ENCODE measurements around the gene DSTN.

DSTN gene

GRCh38 chr20:17640146-17640874 is 70.4 kb downstream of the DSTN start:
- DNase-seq: no peak

GRCh38 chr20:17640875-17641378 is 71.1 kb downstream of the DSTN start:
- no peak for DNase-seq

- no peak for DNase-seq
Observed at GRCh38 chr20:17641520-17641964, 71.7 kb downstream of the DSTN start.

- no peak for DNase-seq
Observed at GRCh38 chr20:17641993-17642392, 72.1 kb downstream of the DSTN start.

GRCh38 chr20:17642404-17643269 is 72.8 kb downstream of the DSTN start:
- DNase-seq: no peak

- DNase-seq: no peak
Observed at GRCh38 chr20:17643531-17644188, 73.8 kb downstream of the DSTN start.

- no peak for DNase-seq
Observed at GRCh38 chr20:17644451-17644850, 74.6 kb downstream of the DSTN start.

- DNase-seq: no peak
Observed at GRCh38 chr20:17645010-17645409, 75.1 kb downstream of the DSTN start.

GRCh38 chr20:17645546-17646208 is 75.8 kb downstream of the DSTN start:
- DNase-seq: no peak

- no peak for DNase-seq
Observed at GRCh38 chr20:17646209-17646960, 76.5 kb downstream of the DSTN start.

- no peak for DNase-seq
Observed at GRCh38 chr20:17646961-17647301, 77.1 kb downstream of the DSTN start.

- DNase-seq: no peak
Observed at GRCh38 chr20:17647391-17648314, 77.8 kb downstream of the DSTN start.

GRCh38 chr20:17648315-17648646 is 78.4 kb downstream of the DSTN start:
- DNase-seq: no peak

- no peak for DNase-seq
Observed at GRCh38 chr20:17648791-17649730, 79.2 kb downstream of the DSTN start.

- DNase-seq: no peak
Observed at GRCh38 chr20:17650301-17651128, 80.6 kb downstream of the DSTN start.

GRCh38 chr20:17651129-17651759 is 81.4 kb downstream of the DSTN start:
- no peak for DNase-seq

- no peak for DNase-seq
Observed at GRCh38 chr20:17651760-17652388, 82.0 kb downstream of the DSTN start.

- no peak for DNase-seq
Observed at GRCh38 chr20:17652411-17652810, 82.5 kb downstream of the DSTN start.

Measured in Kasumi-1 (cell line).